HL-60 (cell line): Measurements from ENCODE around the gene ALG8.

Source experiments
- GABPA ChIP-seq: IDR thresholded peaks from 2 replicates; pipeline ENCODE4 v1.6.1; 2012; ENCODE audit warnings: low read depth
- POLR2AphosphoS5 ChIP-seq: IDR thresholded peaks from 2 replicates; pipeline ENCODE4 v1.6.1; 2012; ENCODE audit warnings: low read depth
- TF ChIP-seq, protein P1 (sequence below): IDR thresholded peaks from one replicate; pipeline ENCODE4 v1.5.1; 2011; ENCODE audit warnings: low read length, control low read depth, inconsistent platforms; ENCODE audit not compliant: insufficient read depth
- TF ChIP-seq, protein P2 (sequence below): IDR thresholded peaks from 2 replicates; pipeline ENCODE4 v1.6.1; 2012; ENCODE audit warnings: low read depth; ENCODE audit not compliant: insufficient replicate concordance

DNA sequence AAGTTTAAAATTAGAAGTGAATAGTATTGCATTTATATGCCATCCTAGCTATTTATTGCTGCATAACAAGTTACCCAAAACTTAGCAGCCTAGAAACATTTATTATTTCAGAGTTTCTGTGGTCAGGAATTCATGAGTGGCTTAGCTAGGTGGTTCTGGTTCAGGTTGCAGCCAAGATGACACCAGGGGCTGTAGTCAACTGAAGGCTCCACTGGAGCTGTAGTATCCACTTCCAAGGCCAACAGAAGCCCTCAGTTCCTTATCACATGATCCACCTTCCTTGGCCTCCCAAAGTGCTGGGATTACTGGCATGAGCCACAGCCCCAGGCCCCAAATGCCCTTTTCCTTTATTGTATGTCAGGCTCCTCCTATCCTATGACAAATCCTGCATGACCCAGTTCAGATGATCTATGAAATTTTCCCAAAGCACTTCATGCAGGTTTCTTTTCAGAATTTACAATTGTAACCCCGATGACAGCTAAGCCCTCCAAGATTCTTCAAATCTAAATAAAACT, 6.1 kb upstream of the ALG8 start:
- TF ChIP-seq, protein P1, sequence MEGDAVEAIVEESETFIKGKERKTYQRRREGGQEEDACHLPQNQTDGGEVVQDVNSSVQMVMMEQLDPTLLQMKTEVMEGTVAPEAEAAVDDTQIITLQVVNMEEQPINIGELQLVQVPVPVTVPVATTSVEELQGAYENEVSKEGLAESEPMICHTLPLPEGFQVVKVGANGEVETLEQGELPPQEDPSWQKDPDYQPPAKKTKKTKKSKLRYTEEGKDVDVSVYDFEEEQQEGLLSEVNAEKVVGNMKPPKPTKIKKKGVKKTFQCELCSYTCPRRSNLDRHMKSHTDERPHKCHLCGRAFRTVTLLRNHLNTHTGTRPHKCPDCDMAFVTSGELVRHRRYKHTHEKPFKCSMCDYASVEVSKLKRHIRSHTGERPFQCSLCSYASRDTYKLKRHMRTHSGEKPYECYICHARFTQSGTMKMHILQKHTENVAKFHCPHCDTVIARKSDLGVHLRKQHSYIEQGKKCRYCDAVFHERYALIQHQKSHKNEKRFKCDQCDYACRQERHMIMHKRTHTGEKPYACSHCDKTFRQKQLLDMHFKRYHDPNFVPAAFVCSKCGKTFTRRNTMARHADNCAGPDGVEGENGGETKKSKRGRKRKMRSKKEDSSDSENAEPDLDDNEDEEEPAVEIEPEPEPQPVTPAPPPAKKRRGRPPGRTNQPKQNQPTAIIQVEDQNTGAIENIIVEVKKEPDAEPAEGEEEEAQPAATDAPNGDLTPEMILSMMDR: no peak
- TF ChIP-seq POLR2AphosphoS5: no peak
- TF ChIP-seq GABPA: no peak
- TF ChIP-seq, protein P2, sequence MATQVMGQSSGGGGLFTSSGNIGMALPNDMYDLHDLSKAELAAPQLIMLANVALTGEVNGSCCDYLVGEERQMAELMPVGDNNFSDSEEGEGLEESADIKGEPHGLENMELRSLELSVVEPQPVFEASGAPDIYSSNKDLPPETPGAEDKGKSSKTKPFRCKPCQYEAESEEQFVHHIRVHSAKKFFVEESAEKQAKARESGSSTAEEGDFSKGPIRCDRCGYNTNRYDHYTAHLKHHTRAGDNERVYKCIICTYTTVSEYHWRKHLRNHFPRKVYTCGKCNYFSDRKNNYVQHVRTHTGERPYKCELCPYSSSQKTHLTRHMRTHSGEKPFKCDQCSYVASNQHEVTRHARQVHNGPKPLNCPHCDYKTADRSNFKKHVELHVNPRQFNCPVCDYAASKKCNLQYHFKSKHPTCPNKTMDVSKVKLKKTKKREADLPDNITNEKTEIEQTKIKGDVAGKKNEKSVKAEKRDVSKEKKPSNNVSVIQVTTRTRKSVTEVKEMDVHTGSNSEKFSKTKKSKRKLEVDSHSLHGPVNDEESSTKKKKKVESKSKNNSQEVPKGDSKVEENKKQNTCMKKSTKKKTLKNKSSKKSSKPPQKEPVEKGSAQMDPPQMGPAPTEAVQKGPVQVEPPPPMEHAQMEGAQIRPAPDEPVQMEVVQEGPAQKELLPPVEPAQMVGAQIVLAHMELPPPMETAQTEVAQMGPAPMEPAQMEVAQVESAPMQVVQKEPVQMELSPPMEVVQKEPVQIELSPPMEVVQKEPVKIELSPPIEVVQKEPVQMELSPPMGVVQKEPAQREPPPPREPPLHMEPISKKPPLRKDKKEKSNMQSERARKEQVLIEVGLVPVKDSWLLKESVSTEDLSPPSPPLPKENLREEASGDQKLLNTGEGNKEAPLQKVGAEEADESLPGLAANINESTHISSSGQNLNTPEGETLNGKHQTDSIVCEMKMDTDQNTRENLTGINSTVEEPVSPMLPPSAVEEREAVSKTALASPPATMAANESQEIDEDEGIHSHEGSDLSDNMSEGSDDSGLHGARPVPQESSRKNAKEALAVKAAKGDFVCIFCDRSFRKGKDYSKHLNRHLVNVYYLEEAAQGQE: no peak
